Activated CD4-positive, alpha-beta memory T cell treated with anti-CD3 and anti-CD28 coated beads for 36 hours (primary cell): ENCODE data around the gene NTRK3. TPM values are rescaled to one million over a fixed set of nuclear protein-coding genes. Genes with fewer than 3 reads are reported as not detected.
"Not testable (repeated sequence)": the region's sequence is repeated elsewhere in the genome, so short reads cannot be mapped to it uniquely, and the experiment has no call there.

Experiments
- CTCF ChIA-PET: fragments of 350-600 bp; sonication (Branson Sonifier 250); formaldehyde crosslinking; loops from one replicate; lab custom pipeline; 2021; ENCODE audit warnings: antibody characterized with exemption, inconsistent platforms; lab: Charles Lee
- POLR2A ChIA-PET: fragments of 350-600 bp; sonication (Branson Sonifier 250); formaldehyde crosslinking; loops from one replicate; lab custom pipeline; 2021; ENCODE audit warnings: antibody characterized with exemption; lab: Charles Lee
- DNase-seq: peaks from one replicate; pipeline ENCODE4 v3.0.0-alpha.2; 2020
- H3K27ac Mint-ChIP-seq: one replicate; pipeline ENCODE4 v1.8.0; 2021; ENCODE audit warnings: mixed read lengths
- H3K27me3 Mint-ChIP-seq: one replicate; pipeline ENCODE4 v1.8.0; 2021; ENCODE audit warnings: mixed read lengths
- H3K36me3 Mint-ChIP-seq: one replicate; pipeline ENCODE4 v1.8.0; 2021; ENCODE audit warnings: mixed read lengths
- H3K4me1 Mint-ChIP-seq: one replicate; pipeline ENCODE4 v1.8.0; 2021; ENCODE audit warnings: low read depth, mixed read lengths
- H3K4me3 Mint-ChIP-seq: one replicate; pipeline ENCODE4 v1.8.0; 2021; ENCODE audit warnings: mild to moderate bottlenecking, mixed read lengths
- H3K9me3 Mint-ChIP-seq: one replicate; pipeline ENCODE4 v1.8.0; 2021; ENCODE audit warnings: mixed read lengths
- intact Hi-C: fragments of 100-400 bp; cut with micrococcal nuclease; formaldehyde crosslinking; loops from one replicate; pipeline ENCODE4 v1.15.1; 2023
- total RNA-seq, 2 experiments: library from RNA; stranded (reverse); gene quantifications; one replicate each; pipeline ENCODE4 v1.2.3, GENCODE V29; 2021

Gene NTRK3
- total RNA-seq, 2 experiments from 2014 or later, result 0.78 to 0.85 TPM

GRCh38 chr15:88074386-88074785 lies 182.2 kb downstream of the NTRK3 start:
- CTCF ChIA-PET, result no interaction called here
- H3K27me3 Mint-ChIP-seq, result no peaks in the 10 kb centered on the region
- DNase-seq, result no peak
- no peaks in the 10 kb centered on the region for H3K9me3 Mint-ChIP-seq
- H3K4me3 Mint-ChIP-seq, result no peak overlapping the region
- H3K36me3 Mint-ChIP-seq, result no peaks in the 10 kb centered on the region
- intact Hi-C loops, result no loop called here
- POLR2A ChIA-PET, result no interaction called here
- H3K27ac Mint-ChIP-seq, result no peak overlapping the region
- H3K4me1 Mint-ChIP-seq, result no peaks in the 10 kb centered on the region

DNA sequence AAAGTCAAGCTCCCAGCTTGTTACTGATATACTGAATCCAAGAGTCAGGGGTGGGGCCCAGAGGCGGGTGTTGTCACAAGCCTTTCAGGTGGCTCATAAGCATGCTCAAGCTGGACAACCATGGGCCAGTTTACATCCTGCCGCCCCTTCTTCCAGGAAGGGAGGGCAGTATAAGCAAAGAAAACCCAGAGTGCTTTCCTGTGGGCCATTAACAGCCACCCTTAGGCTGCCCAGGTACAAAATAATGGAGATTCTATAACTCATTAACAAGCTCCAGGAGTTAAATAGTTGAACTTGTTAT lies 183.2 kb downstream of the NTRK3 start:
- Mint-ChIP-seq H3K27me3 (no peaks in the 10 kb centered on the region), H3K9me3 (no peaks in the 10 kb centered on the region), H3K4me1 (no peaks in the 10 kb centered on the region), H3K36me3 (no peaks in the 10 kb centered on the region), H3K27ac (no peak overlapping the region), H3K4me3 (no peak overlapping the region)
- ChIA-PET CTCF (no interaction called here), POLR2A (no interaction called here)
- no peak for DNase-seq
- intact Hi-C loops, result no loop called here

DNA sequence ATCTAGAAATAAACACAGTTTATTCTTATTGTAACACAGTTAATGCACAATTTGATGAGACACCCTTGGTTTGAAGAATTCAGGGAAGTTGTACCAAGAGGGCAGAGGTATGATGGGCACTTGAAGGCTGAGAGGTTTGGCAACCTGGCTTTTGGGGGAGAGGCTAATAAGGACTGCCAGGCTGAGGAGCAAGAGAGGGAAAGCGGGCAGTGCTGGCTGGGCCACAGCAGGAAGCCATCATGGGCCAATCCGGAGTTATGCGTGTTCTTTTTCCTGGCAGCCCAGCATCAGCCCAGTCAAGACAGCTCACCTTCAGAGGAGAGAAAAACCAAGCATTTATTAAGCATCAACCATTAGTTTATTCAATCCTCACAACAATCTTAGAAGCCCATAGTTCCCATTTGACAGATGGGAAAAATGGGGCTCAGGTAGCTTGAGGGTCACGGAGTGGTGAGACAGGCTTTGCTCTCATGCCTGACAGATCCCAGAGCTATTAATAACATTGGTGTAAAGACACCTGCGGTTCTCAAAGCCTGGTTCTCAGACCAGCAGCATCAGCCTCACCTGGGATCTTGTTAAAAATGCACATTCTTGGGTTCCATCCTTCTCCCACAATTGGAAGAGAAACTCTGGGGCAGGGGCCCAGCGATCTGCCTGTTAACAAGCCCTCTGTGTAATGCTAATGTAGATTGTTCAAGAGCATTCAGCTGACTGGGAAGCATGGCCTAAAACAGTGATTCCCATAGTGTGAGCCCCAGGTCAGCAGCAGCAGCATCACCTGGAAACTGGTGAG lies 183.7 kb downstream of the NTRK3 start:
- H3K27ac Mint-ChIP-seq, result no peak overlapping the region
- ChIA-PET POLR2A (no interaction called here), CTCF (no interaction called here)
- H3K9me3 Mint-ChIP-seq, result no peaks in the 10 kb centered on the region
- H3K36me3 Mint-ChIP-seq, result no peaks in the 10 kb centered on the region
- H3K27me3 Mint-ChIP-seq, result no peaks in the 10 kb centered on the region
- no peak overlapping the region for H3K4me3 Mint-ChIP-seq
- intact Hi-C loops, result no loop called here
- no peaks in the 10 kb centered on the region for H3K4me1 Mint-ChIP-seq
- no peak for DNase-seq

DNA sequence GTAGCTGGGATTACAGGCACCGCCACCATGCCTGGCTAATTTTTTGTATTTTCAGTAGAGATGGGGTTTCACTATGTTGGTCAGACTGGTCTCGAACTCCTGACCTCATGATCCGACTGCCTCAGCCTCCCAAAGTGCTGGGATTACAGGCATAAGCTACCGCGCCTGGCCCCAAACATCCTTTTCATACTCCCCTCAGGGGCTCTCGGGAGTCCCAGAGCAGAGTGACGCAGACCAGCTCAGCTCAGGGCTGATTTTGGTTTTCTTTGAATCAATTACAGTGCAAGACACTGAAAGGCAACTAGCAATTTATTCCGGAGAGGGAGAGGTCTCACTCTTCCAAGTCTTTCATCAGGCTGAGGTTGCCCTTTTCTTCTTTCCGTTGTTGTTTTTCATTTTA lies 184.4 kb downstream of the NTRK3 start:
- H3K4me3 Mint-ChIP-seq, H3K36me3 Mint-ChIP-seq, H3K27me3 Mint-ChIP-seq, POLR2A ChIA-PET, H3K27ac Mint-ChIP-seq, CTCF ChIA-PET, DNase-seq, H3K9me3 Mint-ChIP-seq, H3K4me1 Mint-ChIP-seq, intact Hi-C loops: not testable (repeated sequence)

GRCh38 chr15:88071141-88071540 lies 185.4 kb downstream of the NTRK3 start:
- CTCF ChIA-PET, result no interaction called here
- Mint-ChIP-seq H3K27me3 (peaks cover 2% of the 10 kb centered on the region), H3K4me3 (no peak overlapping the region), H3K9me3 (no peaks in the 10 kb centered on the region), H3K27ac (no peak overlapping the region), H3K36me3 (no peaks in the 10 kb centered on the region), H3K4me1 (no peaks in the 10 kb centered on the region)
- POLR2A ChIA-PET, result no interaction called here
- no peak for DNase-seq
- intact Hi-C loops, result no loop called here

DNA sequence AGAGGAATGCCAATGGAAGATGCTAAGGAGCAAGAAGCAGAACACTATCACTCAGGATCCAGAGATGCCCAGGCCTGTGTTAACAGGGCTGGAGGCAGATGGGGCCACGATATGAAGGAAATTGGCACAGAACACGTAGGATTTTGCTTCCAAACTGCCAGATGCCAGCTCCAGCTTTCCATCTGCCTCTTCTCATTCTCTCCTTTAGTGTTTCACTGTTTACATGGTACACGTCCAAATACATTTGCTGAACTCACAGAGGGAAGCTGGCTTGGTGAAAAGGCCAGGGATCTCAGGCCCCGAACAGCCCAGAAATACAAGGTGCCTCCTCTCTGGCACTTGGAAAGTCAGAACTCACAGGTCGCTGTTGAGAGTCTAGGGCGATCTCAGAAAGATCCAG lies 187.0 kb downstream of the NTRK3 start:
- Mint-ChIP-seq H3K4me3 (no peak overlapping the region), H3K4me1 (no peaks in the 10 kb centered on the region), H3K27me3 (peaks cover 2% of the 10 kb centered on the region), H3K36me3 (no peaks in the 10 kb centered on the region), H3K9me3 (no peaks in the 10 kb centered on the region), H3K27ac (no peak overlapping the region)
- intact Hi-C loops, result no loop called here
- ChIA-PET POLR2A (no interaction called here), CTCF (no interaction called here)
- no peak for DNase-seq

DNA sequence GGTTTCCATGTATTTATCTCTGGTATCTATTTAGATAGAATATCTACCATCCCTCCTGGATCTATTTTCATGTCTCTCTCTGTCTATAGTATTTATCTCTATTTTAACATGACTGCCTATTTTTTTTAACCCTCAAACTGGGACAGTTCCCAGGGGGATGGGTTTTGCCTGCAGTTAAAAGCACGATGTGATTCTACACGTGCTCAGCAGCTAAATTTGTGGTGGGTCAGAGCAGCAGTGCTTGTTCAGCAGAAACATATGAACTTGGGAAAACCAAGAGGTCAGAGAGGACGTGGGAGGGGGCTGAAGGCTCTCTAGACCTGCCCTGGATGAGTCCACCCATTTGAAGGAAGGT lies 189.2 kb downstream of the NTRK3 start:
- no peak for DNase-seq
- POLR2A ChIA-PET, result no interaction called here
- H3K27ac Mint-ChIP-seq, result no peak overlapping the region
- H3K4me1 Mint-ChIP-seq, result no peaks in the 10 kb centered on the region
- peaks cover 2% of the 10 kb centered on the region for H3K27me3 Mint-ChIP-seq
- CTCF ChIA-PET, result no interaction called here
- intact Hi-C loops, result no loop called here
- no peaks in the 10 kb centered on the region for H3K9me3 Mint-ChIP-seq
- no peaks in the 10 kb centered on the region for H3K36me3 Mint-ChIP-seq
- H3K4me3 Mint-ChIP-seq, result no peak overlapping the region

DNA sequence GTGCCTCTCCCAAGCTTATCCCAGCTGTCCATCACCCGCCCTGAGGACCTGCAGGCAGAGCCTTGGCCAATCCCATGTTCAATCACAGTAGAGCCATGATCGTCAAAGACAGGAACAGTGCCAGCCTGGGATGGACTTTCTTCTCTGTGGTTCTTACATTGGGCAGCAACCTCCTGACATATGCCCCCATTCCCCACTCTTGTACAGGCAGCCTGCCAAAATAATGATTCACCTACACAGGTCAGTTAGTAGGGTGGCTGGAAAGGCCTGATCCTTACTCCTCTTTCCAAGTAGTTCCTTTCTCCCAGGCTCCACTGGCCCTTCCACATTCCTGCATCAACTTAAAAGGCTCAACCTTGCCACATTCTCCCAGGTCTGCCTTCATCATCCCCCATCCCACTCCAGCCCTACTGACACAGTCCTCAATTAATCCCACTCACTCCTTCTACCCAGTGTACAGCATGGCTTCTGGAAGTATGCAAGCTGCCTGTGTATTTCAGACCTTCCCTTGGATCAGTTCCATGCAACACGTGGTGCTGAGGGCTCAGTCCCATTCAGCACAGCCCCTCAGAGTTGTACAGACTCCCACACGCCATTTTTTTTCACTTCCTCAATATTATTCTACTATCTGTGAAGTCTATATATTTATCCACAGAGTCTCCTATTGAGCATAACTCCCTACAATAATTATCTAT lies 189.8 kb downstream of the NTRK3 start:
- no peak overlapping the region for H3K4me3 Mint-ChIP-seq
- intact Hi-C loops, result no loop called here
- CTCF ChIA-PET, result no interaction called here
- H3K4me1 Mint-ChIP-seq, result no peaks in the 10 kb centered on the region
- POLR2A ChIA-PET, result no interaction called here
- H3K9me3 Mint-ChIP-seq, result no peaks in the 10 kb centered on the region
- no peaks in the 10 kb centered on the region for H3K36me3 Mint-ChIP-seq
- no peak for DNase-seq
- no peak overlapping the region for H3K27ac Mint-ChIP-seq
- peaks cover 2% of the 10 kb centered on the region for H3K27me3 Mint-ChIP-seq

- ChIA-PET CTCF (no interaction called here), POLR2A (no interaction called here)
- intact Hi-C loops, result no loop called here
- DNase-seq, result no peak
- Mint-ChIP-seq H3K4me3 (no peak overlapping the region), H3K27me3 (peaks cover 3% of the 10 kb centered on the region), H3K27ac (no peak overlapping the region), H3K36me3 (no peaks in the 10 kb centered on the region), H3K4me1 (no peaks in the 10 kb centered on the region), H3K9me3 (no peaks in the 10 kb centered on the region)
These were observed 195.1 kb downstream of the NTRK3 start for GRCh38 chr15:88061452-88061851.

DNA sequence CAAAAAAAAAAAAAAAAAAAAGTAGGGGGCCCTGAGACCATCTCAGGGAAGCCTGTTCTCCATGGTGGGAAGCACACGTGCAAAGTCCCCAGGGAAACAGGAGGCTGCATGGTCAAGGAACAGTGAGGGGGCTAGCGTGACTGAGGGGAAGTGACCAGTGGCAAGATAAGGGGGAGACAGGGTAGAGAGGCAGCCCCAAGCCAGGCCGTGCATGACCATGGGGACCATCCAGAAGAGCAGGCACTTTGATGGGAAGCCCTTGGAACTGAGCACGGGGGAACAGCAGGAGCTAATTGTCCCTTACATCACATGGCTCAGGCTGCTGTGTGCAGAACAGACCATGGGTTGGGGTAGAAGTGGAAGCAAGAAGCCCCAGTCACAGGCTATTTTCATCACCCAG lies 196.2 kb downstream of the NTRK3 start:
- Mint-ChIP-seq H3K27me3 (peaks cover 3% of the 10 kb centered on the region), H3K36me3 (no peaks in the 10 kb centered on the region), H3K27ac (no peak overlapping the region), H3K9me3 (no peaks in the 10 kb centered on the region), H3K4me3 (no peak overlapping the region), H3K4me1 (no peaks in the 10 kb centered on the region)
- intact Hi-C loops, result no loop called here
- ChIA-PET POLR2A (no interaction called here), CTCF (no interaction called here)
- DNase-seq, result no peak

DNA sequence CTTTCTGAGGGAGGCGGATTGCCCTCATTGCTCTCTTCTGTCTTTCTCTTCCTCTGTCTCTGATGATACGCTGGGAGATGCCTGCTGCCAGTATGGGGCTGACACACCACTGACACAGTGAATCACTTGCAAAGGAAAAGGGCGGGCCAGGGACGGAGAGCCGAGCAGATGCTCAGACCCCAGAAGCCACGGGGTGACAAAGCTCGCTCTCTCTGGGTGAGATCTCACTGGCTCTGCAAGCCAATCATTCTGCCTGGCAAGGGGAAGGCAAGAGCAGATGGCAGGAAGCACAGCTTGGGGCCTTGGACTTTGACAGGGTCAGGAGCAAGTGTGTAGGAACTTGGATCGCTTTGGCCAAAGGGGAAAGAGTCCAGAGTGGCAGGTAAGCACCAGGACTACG lies 198.7 kb downstream of the NTRK3 start:
- Mint-ChIP-seq H3K27ac (no peak overlapping the region), H3K4me1 (no peaks in the 10 kb centered on the region), H3K36me3 (no peaks in the 10 kb centered on the region), H3K9me3 (no peaks in the 10 kb centered on the region), H3K4me3 (no peak overlapping the region), H3K27me3 (peaks cover 3% of the 10 kb centered on the region)
- POLR2A ChIA-PET, result no interaction called here
- DNase-seq, result no peak
- intact Hi-C loops, result no loop called here
- CTCF ChIA-PET, result no interaction called here

DNA sequence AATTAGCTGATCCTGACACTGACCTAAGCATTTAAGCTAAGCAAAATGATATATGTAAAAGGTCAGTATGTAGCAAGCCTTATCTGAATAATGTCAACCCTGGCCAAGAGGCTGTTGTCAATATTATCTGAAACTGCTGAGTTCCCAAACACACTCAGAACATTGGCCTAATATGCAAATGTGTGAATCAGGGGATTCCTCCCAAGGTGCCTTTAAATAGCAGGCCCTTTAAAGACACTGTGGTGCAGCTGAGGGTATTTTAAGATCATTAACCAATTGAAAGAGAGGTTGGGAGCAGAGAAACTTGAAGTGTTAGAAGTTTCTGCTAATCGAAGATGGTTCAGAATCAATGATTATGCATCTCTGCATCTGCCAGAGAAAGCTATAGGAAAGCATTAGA lies 207.0 kb downstream of the NTRK3 start:
- ChIA-PET POLR2A (no interaction called here), CTCF (no interaction called here)
- Mint-ChIP-seq H3K27me3 (peaks cover 4% of the 10 kb centered on the region), H3K9me3 (no peaks in the 10 kb centered on the region), H3K27ac (no peak overlapping the region), H3K4me1 (no peaks in the 10 kb centered on the region), H3K36me3 (no peaks in the 10 kb centered on the region), H3K4me3 (no peak overlapping the region)
- no peak for DNase-seq
- intact Hi-C loops, result no loop called here

DNA sequence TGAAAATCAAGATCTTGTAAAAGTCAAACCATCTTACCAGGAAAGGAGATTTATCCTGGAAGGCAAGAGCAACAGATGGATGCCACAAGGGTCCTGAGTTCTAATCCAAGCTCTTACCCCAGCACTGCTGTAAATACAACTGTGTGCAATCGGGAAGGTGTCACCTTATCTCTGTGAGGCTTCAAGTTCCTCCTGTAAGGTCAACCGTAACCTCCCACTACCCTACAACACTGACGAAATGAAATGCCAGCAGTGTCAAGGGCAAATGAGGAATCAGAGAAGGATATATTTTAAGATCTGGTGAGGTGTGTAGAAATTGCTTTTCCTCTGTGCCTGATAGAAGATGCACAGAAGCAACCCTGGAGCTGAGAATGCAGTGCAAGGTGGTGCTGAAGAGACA lies 207.8 kb downstream of the NTRK3 start:
- no peak overlapping the region for H3K4me3 Mint-ChIP-seq
- no peak for DNase-seq
- ChIA-PET POLR2A (no interaction called here), CTCF (no interaction called here)
- H3K27ac Mint-ChIP-seq, result no peak overlapping the region
- H3K27me3 Mint-ChIP-seq, result peaks cover 4% of the 10 kb centered on the region
- H3K4me1 Mint-ChIP-seq, result no peaks in the 10 kb centered on the region
- no peaks in the 10 kb centered on the region for H3K9me3 Mint-ChIP-seq
- intact Hi-C loops, result no loop called here
- no peaks in the 10 kb centered on the region for H3K36me3 Mint-ChIP-seq
